ENCODE data around the gene ATXN3L. TPM values are rescaled to one million over a fixed set of nuclear protein-coding genes. Genes with fewer than 3 reads are reported as not detected.

The ATXN3L gene
- total and polyA plus RNA-seq, 2 experiments from 2014 or later: not detected

- H3K27ac Mint-ChIP-seq: no peak overlapping the region
- H3F3A ChIP-seq (replicated peaks; ENCODE audit: low read depth): no peaks in the 10 kb centered on the region
- H3K4me3 ChIP-seq: no peak overlapping the region
- H3K4me3 Mint-ChIP-seq: no peak overlapping the region
- H3K27me3 ChIP-seq (ENCODE audit: insufficient read depth): no peaks in the 10 kb centered on the region
- H3K36me3 Mint-ChIP-seq (ENCODE audit: low read depth): no peaks in the 10 kb centered on the region
- no peak overlapping the region for H3K4me2 ChIP-seq
- peaks cover 24% of the 10 kb centered on the region for H3K4me1 ChIP-seq (ENCODE audit: insufficient read depth)
- H3K79me2 ChIP-seq (replicated peaks; ENCODE audit: insufficient read depth): no peaks in the 10 kb centered on the region
- no peak overlapping the region for H2AFZ ChIP-seq
- no peak for TF ChIP-seq REST (IDR thresholded peaks at IDR 0.05; ENCODE audit: unreplicated experiment)
- TF ChIP-seq ZNF331 (CRISPR knock-in tag; IDR thresholded peaks at IDR 0.05; ENCODE audit: low read depth): no peak
- TF ChIP-seq EZH2phosphoT487 (IDR thresholded peaks at IDR 0.05; ENCODE audit: unreplicated experiment): no peak
- ATAC-seq: no peak
- H3K9me2 ChIP-seq (ENCODE audit: insufficient read depth): no peaks in the 10 kb centered on the region
- H3K36me3 ChIP-seq (ENCODE audit: insufficient read depth): no peaks in the 10 kb centered on the region
- peaks cover 1% of the 10 kb centered on the region for H3K27me3 Mint-ChIP-seq (ENCODE audit: insufficient read depth, low read depth, poor library complexity)
- no peak overlapping the region for H3K27ac ChIP-seq (ENCODE audit: low read depth)
- H3K4me1 Mint-ChIP-seq: peaks cover 21% of the 10 kb centered on the region; the same call in 2 of the 3 replicates
- DNase-seq (ENCODE audit: low spot score): no peak
- no peaks in the 10 kb centered on the region for H4K20me1 ChIP-seq (replicated peaks; ENCODE audit: insufficient read depth)
- no peaks in the 10 kb centered on the region for H3K9me3 Mint-ChIP-seq
These were observed 46.8 kb upstream of the ATXN3L start for GRCh38 chrX:13366698-13367097.

GRCh38 chrX:13365161-13365560 lies 45.3 kb upstream of the ATXN3L start:
- Mint-ChIP-seq H3K27ac (no peak overlapping the region), H3K4me1 (peaks cover 17% of the 10 kb centered on the region; the same call in 2 of the 3 replicates), H3K36me3 (ENCODE audit: low read depth) (no peaks in the 10 kb centered on the region), H3K27me3 (ENCODE audit: insufficient read depth, low read depth, poor library complexity) (peaks cover 1% of the 10 kb centered on the region), H3K4me3 (no peak overlapping the region), H3K9me3 (no peaks in the 10 kb centered on the region)
- Histone ChIP-seq H3K27me3 (ENCODE audit: insufficient read depth) (no peaks in the 10 kb centered on the region), H3K4me2 (no peak overlapping the region), H3K9me2 (ENCODE audit: insufficient read depth) (no peaks in the 10 kb centered on the region), H3K27ac (ENCODE audit: low read depth) (no peak overlapping the region), H3K4me1 (ENCODE audit: insufficient read depth) (peaks cover 24% of the 10 kb centered on the region), H3K79me2 (replicated peaks; ENCODE audit: insufficient read depth) (no peaks in the 10 kb centered on the region), H3F3A (replicated peaks; ENCODE audit: low read depth) (no peaks in the 10 kb centered on the region), H2AFZ (no peak overlapping the region), H3K4me3 (no peak overlapping the region), H3K36me3 (ENCODE audit: insufficient read depth) (no peaks in the 10 kb centered on the region), H4K20me1 (replicated peaks; ENCODE audit: insufficient read depth) (no peaks in the 10 kb centered on the region)
- TF ChIP-seq, protein P1, sequence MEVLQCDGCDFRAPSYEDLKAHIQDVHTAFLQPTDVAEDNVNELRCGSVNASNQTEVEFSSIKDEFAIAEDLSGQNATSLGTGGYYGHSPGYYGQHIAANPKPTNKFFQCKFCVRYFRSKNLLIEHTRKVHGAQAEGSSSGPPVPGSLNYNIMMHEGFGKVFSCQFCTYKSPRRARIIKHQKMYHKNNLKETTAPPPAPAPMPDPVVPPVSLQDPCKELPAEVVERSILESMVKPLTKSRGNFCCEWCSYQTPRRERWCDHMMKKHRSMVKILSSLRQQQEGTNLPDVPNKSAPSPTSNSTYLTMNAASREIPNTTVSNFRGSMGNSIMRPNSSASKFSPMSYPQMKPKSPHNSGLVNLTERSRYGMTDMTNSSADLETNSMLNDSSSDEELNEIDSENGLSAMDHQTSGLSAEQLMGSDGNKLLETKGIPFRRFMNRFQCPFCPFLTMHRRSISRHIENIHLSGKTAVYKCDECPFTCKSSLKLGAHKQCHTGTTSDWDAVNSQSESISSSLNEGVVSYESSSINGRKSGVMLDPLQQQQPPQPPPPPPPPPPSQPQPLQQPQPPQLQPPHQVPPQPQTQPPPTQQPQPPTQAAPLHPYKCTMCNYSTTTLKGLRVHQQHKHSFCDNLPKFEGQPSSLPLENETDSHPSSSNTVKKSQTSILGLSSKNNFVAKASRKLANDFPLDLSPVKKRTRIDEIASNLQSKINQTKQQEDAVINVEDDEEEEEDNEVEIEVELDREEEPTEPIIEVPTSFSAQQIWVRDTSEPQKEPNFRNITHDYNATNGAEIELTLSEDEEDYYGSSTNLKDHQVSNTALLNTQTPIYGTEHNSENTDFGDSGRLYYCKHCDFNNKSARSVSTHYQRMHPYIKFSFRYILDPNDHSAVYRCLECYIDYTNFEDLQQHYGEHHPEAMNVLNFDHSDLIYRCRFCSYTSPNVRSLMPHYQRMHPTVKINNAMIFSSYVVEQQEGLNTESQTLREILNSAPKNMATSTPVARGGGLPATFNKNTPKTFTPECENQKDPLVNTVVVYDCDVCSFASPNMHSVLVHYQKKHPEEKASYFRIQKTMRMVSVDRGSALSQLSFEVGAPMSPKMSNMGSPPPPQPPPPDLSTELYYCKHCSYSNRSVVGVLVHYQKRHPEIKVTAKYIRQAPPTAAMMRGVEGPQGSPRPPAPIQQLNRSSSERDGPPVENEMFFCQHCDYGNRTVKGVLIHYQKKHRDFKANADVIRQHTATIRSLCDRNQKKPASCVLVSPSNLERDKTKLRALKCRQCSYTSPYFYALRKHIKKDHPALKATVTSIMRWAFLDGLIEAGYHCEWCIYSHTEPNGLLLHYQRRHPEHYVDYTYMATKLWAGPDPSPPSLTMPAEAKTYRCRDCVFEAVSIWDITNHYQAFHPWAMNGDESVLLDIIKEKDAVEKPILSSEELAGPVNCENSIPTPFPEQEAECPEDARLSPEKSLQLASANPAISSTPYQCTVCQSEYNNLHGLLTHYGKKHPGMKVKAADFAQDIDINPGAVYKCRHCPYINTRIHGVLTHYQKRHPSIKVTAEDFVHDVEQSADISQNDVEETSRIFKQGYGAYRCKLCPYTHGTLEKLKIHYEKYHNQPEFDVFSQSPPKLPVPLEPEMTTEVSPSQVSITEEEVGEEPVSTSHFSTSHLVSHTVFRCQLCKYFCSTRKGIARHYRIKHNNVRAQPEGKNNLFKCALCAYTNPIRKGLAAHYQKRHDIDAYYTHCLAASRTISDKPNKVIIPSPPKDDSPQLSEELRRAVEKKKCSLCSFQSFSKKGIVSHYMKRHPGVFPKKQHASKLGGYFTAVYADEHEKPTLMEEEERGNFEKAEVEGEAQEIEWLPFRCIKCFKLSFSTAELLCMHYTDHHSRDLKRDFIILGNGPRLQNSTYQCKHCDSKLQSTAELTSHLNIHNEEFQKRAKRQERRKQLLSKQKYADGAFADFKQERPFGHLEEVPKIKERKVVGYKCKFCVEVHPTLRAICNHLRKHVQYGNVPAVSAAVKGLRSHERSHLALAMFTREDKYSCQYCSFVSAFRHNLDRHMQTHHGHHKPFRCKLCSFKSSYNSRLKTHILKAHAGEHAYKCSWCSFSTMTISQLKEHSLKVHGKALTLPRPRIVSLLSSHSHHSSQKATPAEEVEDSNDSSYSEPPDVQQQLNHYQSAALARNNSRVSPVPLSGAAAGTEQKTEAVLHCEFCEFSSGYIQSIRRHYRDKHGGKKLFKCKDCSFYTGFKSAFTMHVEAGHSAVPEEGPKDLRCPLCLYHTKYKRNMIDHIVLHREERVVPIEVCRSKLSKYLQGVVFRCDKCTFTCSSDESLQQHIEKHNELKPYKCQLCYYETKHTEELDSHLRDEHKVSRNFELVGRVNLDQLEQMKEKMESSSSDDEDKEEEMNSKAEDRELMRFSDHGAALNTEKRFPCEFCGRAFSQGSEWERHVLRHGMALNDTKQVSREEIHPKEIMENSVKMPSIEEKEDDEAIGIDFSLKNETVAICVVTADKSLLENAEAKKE (CRISPR knock-in tag; IDR thresholded peaks at IDR 0.05): no peak
- TF ChIP-seq EZH2 (IDR thresholded peaks at IDR 0.05; ENCODE audit: low read depth, unreplicated experiment) (no peak), NANOG (IDR thresholded peaks at IDR 0.05; ENCODE audit: borderline replicate concordance) (no peak), STAT1 (IDR thresholded peaks at IDR 0.05; ENCODE audit: unreplicated experiment) (no peak), ZNF331 (CRISPR knock-in tag; IDR thresholded peaks at IDR 0.05; ENCODE audit: low read depth) (no peak)
- TF ChIP-seq, protein P2, sequence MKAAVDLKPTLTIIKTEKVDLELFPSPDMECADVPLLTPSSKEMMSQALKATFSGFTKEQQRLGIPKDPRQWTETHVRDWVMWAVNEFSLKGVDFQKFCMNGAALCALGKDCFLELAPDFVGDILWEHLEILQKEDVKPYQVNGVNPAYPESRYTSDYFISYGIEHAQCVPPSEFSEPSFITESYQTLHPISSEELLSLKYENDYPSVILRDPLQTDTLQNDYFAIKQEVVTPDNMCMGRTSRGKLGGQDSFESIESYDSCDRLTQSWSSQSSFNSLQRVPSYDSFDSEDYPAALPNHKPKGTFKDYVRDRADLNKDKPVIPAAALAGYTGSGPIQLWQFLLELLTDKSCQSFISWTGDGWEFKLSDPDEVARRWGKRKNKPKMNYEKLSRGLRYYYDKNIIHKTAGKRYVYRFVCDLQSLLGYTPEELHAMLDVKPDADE (IDR thresholded peaks at IDR 0.05): no peak
- TF ChIP-seq, protein P3, sequence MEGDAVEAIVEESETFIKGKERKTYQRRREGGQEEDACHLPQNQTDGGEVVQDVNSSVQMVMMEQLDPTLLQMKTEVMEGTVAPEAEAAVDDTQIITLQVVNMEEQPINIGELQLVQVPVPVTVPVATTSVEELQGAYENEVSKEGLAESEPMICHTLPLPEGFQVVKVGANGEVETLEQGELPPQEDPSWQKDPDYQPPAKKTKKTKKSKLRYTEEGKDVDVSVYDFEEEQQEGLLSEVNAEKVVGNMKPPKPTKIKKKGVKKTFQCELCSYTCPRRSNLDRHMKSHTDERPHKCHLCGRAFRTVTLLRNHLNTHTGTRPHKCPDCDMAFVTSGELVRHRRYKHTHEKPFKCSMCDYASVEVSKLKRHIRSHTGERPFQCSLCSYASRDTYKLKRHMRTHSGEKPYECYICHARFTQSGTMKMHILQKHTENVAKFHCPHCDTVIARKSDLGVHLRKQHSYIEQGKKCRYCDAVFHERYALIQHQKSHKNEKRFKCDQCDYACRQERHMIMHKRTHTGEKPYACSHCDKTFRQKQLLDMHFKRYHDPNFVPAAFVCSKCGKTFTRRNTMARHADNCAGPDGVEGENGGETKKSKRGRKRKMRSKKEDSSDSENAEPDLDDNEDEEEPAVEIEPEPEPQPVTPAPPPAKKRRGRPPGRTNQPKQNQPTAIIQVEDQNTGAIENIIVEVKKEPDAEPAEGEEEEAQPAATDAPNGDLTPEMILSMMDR (conservative IDR thresholded peaks at IDR 0.05; ENCODE audit: low read depth in 2 of 2): no peak
- DNase-seq (ENCODE audit: low spot score): no peak
- no peak for ATAC-seq
